Esophagus (tissue), 2 donors: ENCODE results near the gene ACAD8. TPM values are rescaled to one million over a fixed set of nuclear protein-coding genes. Genes with fewer than 3 reads are reported as not detected.
"Not testable (repeated sequence)": the region's sequence is repeated elsewhere in the genome, so short reads cannot be mapped to it uniquely, and the experiment has no call there.

Source experiments
- H3K27ac ChIP-seq, 2 donors: one replicate each; pipeline ENCODE4 v1.5.1; 2013; ENCODE audit warnings: low read depth in 2 of 2, mild to moderate bottlenecking in 2 of 2, inconsistent platforms in 1 of 2, low read length in 1 of 2, moderate library complexity in 1 of 2
- H3K27me3 ChIP-seq, 2 donors: one replicate each; pipeline ENCODE4 v1.6.1; 2013; ENCODE audit warnings: low read length in 2 of 2, control low read depth in 1 of 2, mild to moderate bottlenecking in 1 of 2; ENCODE audit not compliant: insufficient read depth in 2 of 2, control insufficient read depth in 1 of 2
- H3K36me3 ChIP-seq, 2 donors: one replicate each; pipeline ENCODE4 v1.6.1; 2013; ENCODE audit warnings: low read length in 1 of 2; ENCODE audit not compliant: control insufficient read depth in 2 of 2, insufficient read depth in 2 of 2
- H3K4me1 ChIP-seq, 2 donors: one replicate each; pipeline ENCODE4 v1.6.1; 2013; ENCODE audit warnings: low read length in 1 of 2; ENCODE audit not compliant: control insufficient read depth in 2 of 2, insufficient read depth in 2 of 2
- H3K4me3 ChIP-seq, 2 donors: one replicate each; pipeline ENCODE4 v1.5.1; 2013; ENCODE audit warnings: low read length in 2 of 2, mild to moderate bottlenecking in 2 of 2, low read depth in 1 of 2, moderate library complexity in 1 of 2
- H3K9me3 ChIP-seq, 2 donors: one replicate each; pipeline ENCODE4 v1.6.1; 2013; ENCODE audit warnings: mild to moderate bottlenecking in 2 of 2, low read depth in 1 of 2, low read length in 1 of 2, moderate library complexity in 1 of 2; ENCODE audit not compliant: control insufficient read depth in 2 of 2, insufficient read depth in 1 of 2
- WGBS, 2 donors: extraction: QIAGEN DNeasy Blood & Tissue Kit; methylation state at CpG; one replicate each; pipeline ENCODE4 v1.1.7; 2013; 5-methylcytosine and 5-hydroxymethylcytosine counted together
- polyA plus RNA-seq, 2 donors: library from polyadenylated mRNA; stranded (reverse); fragments of 200-250 nt; gene quantifications; one replicate each; pipeline ENCODE4 v1.2.3, GENCODE V29; 2013
- donor health status: healthy with polysubstance abuse.
- donor health status: Bipolar disorder and iron deficiency.

ACAD8 gene
- polyA plus RNA-seq, 2 donors: 13.9 to 15.2 TPM

GRCh38 chr11:134282121-134283045 is 29.0 kb downstream of the ACAD8 start:
- Histone ChIP-seq H3K4me3 (no peak overlapping the region), H3K27ac (no peak overlapping the region), H3K27me3 (peaks cover 0 to 2% of the 10 kb centered on the region in 2 donors), H3K4me1 (peaks cover 0 to 4% of the 10 kb centered on the region in 2 donors), H3K36me3 (no peaks in the 10 kb centered on the region), H3K9me3 (peaks cover 4% of the 10 kb centered on the region in 2 donors)
- WGBS, 2 donors: 77 to 83% methylated on average over 22 of the region's 22 CpGs

- WGBS, 2 donors: 87 to 90% methylated on average over 16 of the region's 16 CpGs
- Histone ChIP-seq H3K27me3 (no peaks in the 10 kb centered on the region), H3K9me3 (no peaks in the 10 kb centered on the region), H3K4me3 (no peak overlapping the region), H3K4me1 (peaks cover 0 to 4% of the 10 kb centered on the region in 2 donors), H3K36me3 (no peaks in the 10 kb centered on the region), H3K27ac (no peak overlapping the region)
Observed at GRCh38 chr11:134283461-134284230, 30.3 kb downstream of the ACAD8 start.

- H3K27ac ChIP-seq, H3K27me3 ChIP-seq, H3K4me1 ChIP-seq, H3K9me3 ChIP-seq, H3K36me3 ChIP-seq, H3K4me3 ChIP-seq: not testable (repeated sequence)
- WGBS, 2 donors: 77 to 86% methylated on average over 5 of the region's 5 CpGs
Observed at GRCh38 chr11:134284349-134284748, 31.0 kb downstream of the ACAD8 start.

GRCh38 chr11:134287561-134287960 is 34.2 kb downstream of the ACAD8 start:
- Histone ChIP-seq H3K27ac (no peak overlapping the region), H3K4me1 (peaks cover 0 to 2% of the 10 kb centered on the region in 2 donors), H3K9me3 (peaks cover 0 to 2% of the 10 kb centered on the region in 2 donors), H3K4me3 (no peak overlapping the region), H3K36me3 (no peaks in the 10 kb centered on the region), H3K27me3 (no peaks in the 10 kb centered on the region)
- 93% methylated on average over 12 of the region's 12 CpGs for WGBS, 2 donors

- H3K36me3 ChIP-seq: no peaks in the 10 kb centered on the region
- 93 to 94% methylated on average over 13 of the region's 13 CpGs for WGBS, 2 donors
- H3K27me3 ChIP-seq: no peaks in the 10 kb centered on the region
- no peaks in the 10 kb centered on the region for H3K4me1 ChIP-seq
- H3K27ac ChIP-seq: no peak overlapping the region
- peaks cover 0 to 2% of the 10 kb centered on the region in 2 donors for H3K9me3 ChIP-seq
- H3K4me3 ChIP-seq: no peak overlapping the region
Observed at GRCh38 chr11:134288486-134288885, 35.1 kb downstream of the ACAD8 start.

GRCh38 chr11:134289167-134289566 is 35.8 kb downstream of the ACAD8 start:
- Histone ChIP-seq H3K27ac (no peak overlapping the region), H3K36me3 (no peaks in the 10 kb centered on the region), H3K4me3 (no peak overlapping the region), H3K9me3 (peaks cover 0 to 2% of the 10 kb centered on the region in 2 donors), H3K27me3 (no peaks in the 10 kb centered on the region), H3K4me1 (no peaks in the 10 kb centered on the region)
- WGBS, 2 donors: 82 to 86% methylated on average over 4 of the region's 4 CpGs

- H3K27me3 ChIP-seq: no peaks in the 10 kb centered on the region
Observed at GRCh38 chr11:134289789-134290188, 36.4 kb downstream of the ACAD8 start.

GRCh38 chr11:134290646-134291045 is 37.3 kb downstream of the ACAD8 start:
- H3K4me3 ChIP-seq: no peak overlapping the region
- H3K27ac ChIP-seq: no peak overlapping the region
- no peaks in the 10 kb centered on the region for H3K27me3 ChIP-seq
- H3K9me3 ChIP-seq: peaks cover 0 to 2% of the 10 kb centered on the region in 2 donors
- H3K4me1 ChIP-seq: no peaks in the 10 kb centered on the region
- 88 to 90% methylated on average over 7 of the region's 7 CpGs for WGBS, 2 donors
- H3K36me3 ChIP-seq: no peaks in the 10 kb centered on the region

More at GRCh38 chr11:134289789-134290188, 36.4 kb downstream of the ACAD8 start:
- no peaks in the 10 kb centered on the region for H3K4me1 ChIP-seq
- no peak overlapping the region for H3K27ac ChIP-seq
- 47% methylated on average over 10 to 12 of the region's 12 CpGs for WGBS, 2 donors
- peaks cover 0 to 2% of the 10 kb centered on the region in 2 donors for H3K9me3 ChIP-seq
- no peak overlapping the region for H3K4me3 ChIP-seq
- H3K36me3 ChIP-seq: no peaks in the 10 kb centered on the region

- Histone ChIP-seq H3K4me3 (no peak overlapping the region), H3K36me3 (no peaks in the 10 kb centered on the region), H3K27ac (no peak overlapping the region), H3K9me3 (peaks cover 0 to 2% of the 10 kb centered on the region in 2 donors), H3K4me1 (no peaks in the 10 kb centered on the region), H3K27me3 (no peaks in the 10 kb centered on the region)
- WGBS, 2 donors: 75 to 90% methylated on average over 6 of the region's 6 CpGs
Observed at GRCh38 chr11:134291196-134291595, 37.8 kb downstream of the ACAD8 start.
